GM18519 (cell line): ENCODE measurements around the gene BDKRB1.

Source experiments
- ATAC-seq: cut with Tn5 transposase; IDR thresholded peaks from one replicate; pipeline ENCODE4 v1.9.1; 2021; ENCODE audit warnings: mild to moderate bottlenecking, moderate library complexity; ENCODE audit not compliant: unreplicated experiment, low FRiP score

BDKRB1 gene

GRCh38 chr14:96275177-96276112 lies 19.4 kb downstream of the BDKRB1 start:
- no peak for ATAC-seq

GRCh38 chr14:96277890-96278289 lies 21.9 kb downstream of the BDKRB1 start:
- ATAC-seq, result no peak

- no peak for ATAC-seq
Measured at GRCh38 chr14:96279564-96279963, 23.6 kb downstream of the BDKRB1 start.

GRCh38 chr14:96280104-96280503 lies 24.1 kb downstream of the BDKRB1 start:
- no peak for ATAC-seq

GRCh38 chr14:96281486-96281885 lies 25.5 kb downstream of the BDKRB1 start:
- no peak for ATAC-seq

GRCh38 chr14:96284008-96284407 lies 28.0 kb downstream of the BDKRB1 start:
- ATAC-seq, result no peak

- ATAC-seq, result no peak
Measured at GRCh38 chr14:96284430-96284829, 28.4 kb downstream of the BDKRB1 start.

- no peak for ATAC-seq
Measured at GRCh38 chr14:96285667-96286066, 29.7 kb downstream of the BDKRB1 start.

GRCh38 chr14:96286251-96286650 lies 30.2 kb downstream of the BDKRB1 start:
- no peak for ATAC-seq

- no peak for ATAC-seq
Measured at GRCh38 chr14:96287856-96288255, 31.8 kb downstream of the BDKRB1 start.

- no peak for ATAC-seq
Measured at GRCh38 chr14:96294246-96294645, 38.2 kb downstream of the BDKRB1 start.

GRCh38 chr14:96297000-96297399 lies 41.0 kb downstream of the BDKRB1 start:
- ATAC-seq, result no peak

GRCh38 chr14:96297997-96298515 lies 42.0 kb downstream of the BDKRB1 start:
- ATAC-seq, result no peak

GRCh38 chr14:96299441-96299840 lies 43.4 kb downstream of the BDKRB1 start:
- ATAC-seq, result no peak

- no peak for ATAC-seq
Measured at GRCh38 chr14:96303981-96304380, 48.0 kb downstream of the BDKRB1 start.

- no peak for ATAC-seq
Measured at GRCh38 chr14:96304956-96305355, 48.9 kb downstream of the BDKRB1 start.

GRCh38 chr14:96307434-96307833 lies 51.4 kb downstream of the BDKRB1 start:
- no peak for ATAC-seq

GRCh38 chr14:96309133-96309895 lies 53.3 kb downstream of the BDKRB1 start:
- ATAC-seq, result no peak

- no peak for ATAC-seq
Measured at GRCh38 chr14:96309896-96310330, 53.9 kb downstream of the BDKRB1 start.

GRCh38 chr14:96310906-96311305 lies 54.9 kb downstream of the BDKRB1 start:
- no peak for ATAC-seq
